Vagina (tissue), 2 donors: ENCODE data around the gene FOXF2. TPM values are rescaled to one million over a fixed set of nuclear protein-coding genes. Genes with fewer than 3 reads are reported as not detected.

ENCODE experiments used
- DNase-seq, 2 donors: peaks; one replicate each; pipeline ENCODE4 v3.0.0-alpha.2; 2017; ENCODE audit errors: extremely low spot score in 2 of 2
- H3K27ac ChIP-seq: fragments of 200-600 bp; sonication (generic); one replicate; pipeline ENCODE4 v1.5.1; 2019
- H3K27me3 ChIP-seq: fragments of 200-600 bp; sonication (generic); one replicate; pipeline ENCODE4 v1.5.1; 2019
- H3K36me3 ChIP-seq, 2 donors: fragments of 200-600 bp; sonication (generic); one replicate each; pipeline ENCODE4 v1.5.1; 2017 to 2019
- H3K4me1 ChIP-seq: fragments of 200-600 bp; sonication (generic); one replicate; pipeline ENCODE4 v1.5.1; 2019
- H3K4me3 ChIP-seq, 2 donors: fragments of 200-600 bp; sonication (generic); 1 replicate in 1 of 2; 2 replicates in 1 of 2; pipeline ENCODE4 v1.5.1; 2016 to 2019
- H3K9me3 ChIP-seq: fragments of 200-600 bp; sonication (generic); one replicate; pipeline ENCODE4 v1.5.1; 2019
- CTCF ChIP-seq, 3 experiments: fragments of 450-650 bp in 2 of 3; fragments of 200-600 bp in 1 of 3; sonication (generic) in 1 of 3; IDR thresholded peaks; one replicate each; pipeline ENCODE4 v1.5.1; 2017 to 2019; ENCODE audit warnings: antibody characterized with exemption in 3 of 3, mild to moderate bottlenecking in 2 of 3, moderate library complexity in 2 of 3
- POLR2A ChIP-seq, 2 donors: fragments of 450-650 bp; IDR thresholded peaks; one replicate each; pipeline ENCODE4 v1.6.1; 2017; ENCODE audit warnings: antibody characterized with exemption in 2 of 2, mild to moderate bottlenecking in 2 of 2, moderate library complexity in 2 of 2
- POLR2AphosphoS5 ChIP-seq, 2 donors: sonication (generic); formaldehyde crosslinking; IDR thresholded peaks; one replicate each; pipeline ENCODE4 v1.9.0; 2017; ENCODE audit warnings: antibody characterized with exemption in 2 of 2, mild to moderate bottlenecking in 2 of 2, low read depth in 1 of 2; ENCODE audit not compliant: insufficient read depth in 1 of 2
- intact Hi-C: fragments of 100-400 bp; cut with DNase I; formaldehyde crosslinking; loops from one replicate; pipeline ENCODE4 v1.15.1; 2023
- total RNA-seq: library from RNA; depleted of rRNA; stranded (reverse); fragments of >200 nt; gene quantifications from one replicate; pipeline ENCODE4 v1.2.3, GENCODE V29; 2016

Gene FOXF2
- total RNA-seq, 1 donor from 2014 or later: 1.2 TPM

GRCh38 chr6:1385129-1386037, 4.0 kb upstream of the FOXF2 start:
- no peak overlapping the region for H3K27ac ChIP-seq
- H3K27me3 ChIP-seq: peaks cover 25% of the 10 kb centered on the region
- TF ChIP-seq POLR2AphosphoS5 (IDR thresholded peaks at IDR 0.05; ENCODE audit: insufficient read depth in 1 of 2, low read depth in 1 of 2) (no peak), POLR2A (IDR thresholded peaks at IDR 0.05) (no peak), CTCF (IDR thresholded peaks at IDR 0.05) (no peak)
- intact Hi-C loops: no loop called here
- H3K4me3 ChIP-seq: no peak overlapping the region
- H3K4me1 ChIP-seq: peaks cover 44% of the 10 kb centered on the region
- no peaks in the 10 kb centered on the region for H3K9me3 ChIP-seq
- no peak for DNase-seq
- H3K36me3 ChIP-seq: no peaks in the 10 kb centered on the region

GRCh38 chr6:1386038-1386709, 3.2 kb upstream of the FOXF2 start:
- peaks cover 47% of the 10 kb centered on the region for H3K4me1 ChIP-seq
- H3K36me3 ChIP-seq: no peaks in the 10 kb centered on the region
- TF ChIP-seq POLR2AphosphoS5 (IDR thresholded peaks at IDR 0.05; ENCODE audit: insufficient read depth in 1 of 2, low read depth in 1 of 2) (no peak), POLR2A (IDR thresholded peaks at IDR 0.05) (no peak), CTCF (IDR thresholded peaks at IDR 0.05) (no peak)
- no peaks in the 10 kb centered on the region for H3K9me3 ChIP-seq
- no peak for DNase-seq
- intact Hi-C loops: no loop called here
- no peak overlapping the region for H3K4me3 ChIP-seq
- peaks cover 25% of the 10 kb centered on the region for H3K27me3 ChIP-seq
- no peak overlapping the region for H3K27ac ChIP-seq

- Histone ChIP-seq H3K4me3 (no peak overlapping the region), H3K27me3 (peaks cover 14% of the 10 kb centered on the region), H3K4me1 (peaks cover 35% of the 10 kb centered on the region), H3K27ac (no peak overlapping the region), H3K36me3 (no peaks in the 10 kb centered on the region), H3K9me3 (no peaks in the 10 kb centered on the region)
- no peak for TF ChIP-seq POLR2A (IDR thresholded peaks at IDR 0.05)
- no peak for TF ChIP-seq POLR2AphosphoS5 (IDR thresholded peaks at IDR 0.05; ENCODE audit: insufficient read depth in 1 of 2, low read depth in 1 of 2)
- TF ChIP-seq CTCF (IDR thresholded peaks at IDR 0.05): no peak
- intact Hi-C loops: no loop called here
- no peak for DNase-seq
Observed at GRCh38 chr6:1387538-1387875, 1.9 kb upstream of the FOXF2 start.

- H3K4me3 ChIP-seq: no peak overlapping the region
- TF ChIP-seq POLR2AphosphoS5 (IDR thresholded peaks at IDR 0.05; ENCODE audit: insufficient read depth in 1 of 2, low read depth in 1 of 2) (no peak), POLR2A (IDR thresholded peaks at IDR 0.05) (no peak), CTCF (IDR thresholded peaks at IDR 0.05) (no peak)
- no peak for DNase-seq
- no peaks in the 10 kb centered on the region for H3K9me3 ChIP-seq
- intact Hi-C loops: no loop called here
- peaks cover 34% of the 10 kb centered on the region for H3K4me1 ChIP-seq
- no peak overlapping the region for H3K27ac ChIP-seq
- peaks cover 13% of the 10 kb centered on the region for H3K27me3 ChIP-seq
- H3K36me3 ChIP-seq: no peaks in the 10 kb centered on the region
Observed at GRCh38 chr6:1387876-1388629, 1.3 kb upstream of the FOXF2 start.
